Measurements from ENCODE around the gene ATG16L2. TPM values are rescaled to one million over a fixed set of nuclear protein-coding genes. Genes with fewer than 3 reads are reported as not detected.
A peak's percentile ranks its signal among the peaks of the same experiment; 100 is the strongest.

ATG16L2 gene
- polyA plus RNA-seq, 1 experiment, result 10.1 TPM

DNA sequence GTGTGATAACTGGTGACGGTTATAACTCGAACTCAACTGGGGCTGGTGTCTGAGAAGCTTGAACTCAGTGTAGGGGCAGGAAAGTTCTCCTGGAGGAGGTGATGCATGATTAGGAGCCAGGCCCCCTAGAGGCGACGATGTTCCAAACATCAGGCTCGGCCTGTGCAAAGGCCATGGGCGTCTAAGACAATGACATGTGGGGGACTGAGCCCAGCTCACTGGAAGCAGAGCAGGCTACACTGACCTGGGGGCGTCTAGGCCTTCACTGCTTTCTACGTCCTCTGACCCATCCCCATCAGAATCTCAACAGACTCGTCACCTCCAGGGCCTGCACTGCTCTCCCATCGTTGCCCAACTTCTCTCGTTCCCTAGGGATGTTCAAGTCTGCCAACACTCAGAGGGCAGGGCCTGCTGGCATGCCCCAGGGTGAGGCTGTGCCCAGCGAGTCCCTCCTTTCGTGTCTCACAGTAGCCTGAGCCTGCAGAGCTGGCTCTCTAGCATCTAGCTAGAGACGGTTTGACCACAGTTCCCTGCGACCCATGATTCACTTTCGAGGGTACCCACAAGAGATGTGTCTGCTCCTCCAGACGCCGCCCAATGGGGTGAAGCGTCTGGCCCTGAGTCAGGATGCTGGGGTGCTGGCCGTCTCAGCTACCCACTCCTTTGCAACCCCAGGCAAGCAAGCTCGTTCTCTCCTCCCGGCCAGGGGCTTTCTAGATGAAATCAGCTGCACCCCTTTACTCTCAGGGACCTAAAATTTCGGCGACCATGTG, 1.1 kb upstream of the ATG16L2 start:
- no peak for DNase-seq (ENCODE audit: low read depth)
- CTCF ChIA-PET, result interaction anchor here (0.6 to 2.8 kb wide), 24 partner anchors 10 to 496 kb away, joined by 3 to 40 read pairs (median 4); partner anchors contain the start of gene STARD10
- POLR2A ChIA-PET, result no interaction called here
- H3K36me3 ChIP-seq (ENCODE audit: control insufficient read depth, insufficient read depth, low read length), result peaks cover 4% of the 10 kb centered on the region
- peak overlapping the region; percentile 68 for H3K4me3 ChIP-seq (ENCODE audit: low read depth, low read length)
- no peaks in the 10 kb centered on the region for H3K27me3 ChIP-seq (ENCODE audit: control insufficient read depth, insufficient read depth, low read length)
- peak; percentile 86 for TF ChIP-seq CTCF (IDR thresholded peaks at IDR 0.05; ENCODE audit: insufficient read depth, low read depth, low read length)

DNA sequence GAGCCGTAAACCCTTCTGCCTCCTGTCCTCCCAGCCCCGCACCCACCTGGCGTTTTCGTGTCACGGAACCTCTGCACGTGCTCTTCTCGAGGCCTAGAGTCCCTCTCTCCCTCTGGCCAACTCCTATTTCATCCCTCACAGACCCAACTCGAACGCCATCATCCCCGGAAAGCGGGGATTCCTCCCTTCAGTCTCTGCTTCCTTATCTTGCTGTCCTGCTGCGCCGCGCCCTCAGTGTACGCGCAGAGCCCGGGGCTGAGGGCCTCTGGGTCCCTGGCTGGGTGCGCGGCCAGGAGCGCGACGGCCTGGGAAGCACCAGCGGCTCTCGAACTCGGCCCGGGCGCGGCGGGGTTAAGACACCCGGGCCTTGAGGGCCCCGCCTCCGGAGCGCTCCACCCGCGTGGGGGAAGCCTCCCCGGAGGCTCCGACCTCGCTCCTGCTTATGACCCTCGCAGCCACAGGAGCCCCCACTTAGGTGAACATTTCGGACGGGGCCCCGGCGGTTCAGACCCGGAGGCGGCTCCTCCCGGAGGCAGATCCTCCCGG, 398 bp upstream of the ATG16L2 start:
- POLR2A ChIA-PET, result no interaction called here
- CTCF ChIA-PET, result interaction anchor here (0.6 to 2.8 kb wide), 20 partner anchors 9 to 496 kb away, joined by 3 to 40 read pairs (median 4); partner anchors contain the start of gene STARD10
- no peak for DNase-seq (ENCODE audit: low read depth)
- no peak for TF ChIP-seq CTCF (IDR thresholded peaks at IDR 0.05; ENCODE audit: insufficient read depth, low read depth, low read length)
- H3K27me3 ChIP-seq (ENCODE audit: control insufficient read depth, insufficient read depth, low read length), result no peaks in the 10 kb centered on the region
- peak overlapping the region; percentile 68 for H3K4me3 ChIP-seq (ENCODE audit: low read depth, low read length)
- H3K36me3 ChIP-seq (ENCODE audit: control insufficient read depth, insufficient read depth, low read length), result peaks cover 8% of the 10 kb centered on the region

- Histone ChIP-seq H3K36me3 (ENCODE audit: control insufficient read depth, insufficient read depth, low read length) (peaks cover 8% of the 10 kb centered on the region), H3K27me3 (ENCODE audit: control insufficient read depth, insufficient read depth, low read length) (no peaks in the 10 kb centered on the region), H3K4me3 (ENCODE audit: low read depth, low read length) (peak overlapping the region; percentile 68)
- ChIA-PET POLR2A (no interaction called here), CTCF (interaction anchor here (1.2 to 1.6 kb wide), 7 partner anchors 12 to 474 kb away, joined by 3 to 6 read pairs (median 4); partner anchors contain the start of gene STARD10)
- no peak for DNase-seq (ENCODE audit: low read depth)
- no peak for TF ChIP-seq CTCF (IDR thresholded peaks at IDR 0.05; ENCODE audit: insufficient read depth, low read depth, low read length)
These were observed 953 bp downstream of the ATG16L2 start for GRCh38 chr11:72815110-72815618.

GRCh38 chr11:72816404-72816990, 2.3 kb downstream of the ATG16L2 start:
- CTCF ChIA-PET, result interaction anchor here (1.2 to 1.7 kb wide), 6 partner anchors 11 to 362 kb away, joined by 3 to 6 read pairs (median 4); partner anchors contain the start of gene STARD10
- POLR2A ChIA-PET, result no interaction called here
- peaks cover 12% of the 10 kb centered on the region for H3K36me3 ChIP-seq (ENCODE audit: control insufficient read depth, insufficient read depth, low read length)
- TF ChIP-seq CTCF (IDR thresholded peaks at IDR 0.05; ENCODE audit: insufficient read depth, low read depth, low read length), result no peak
- no peak for DNase-seq (ENCODE audit: low read depth)
- no peaks in the 10 kb centered on the region for H3K27me3 ChIP-seq (ENCODE audit: control insufficient read depth, insufficient read depth, low read length)
- H3K4me3 ChIP-seq (ENCODE audit: low read depth, low read length), result no peak overlapping the region

DNA sequence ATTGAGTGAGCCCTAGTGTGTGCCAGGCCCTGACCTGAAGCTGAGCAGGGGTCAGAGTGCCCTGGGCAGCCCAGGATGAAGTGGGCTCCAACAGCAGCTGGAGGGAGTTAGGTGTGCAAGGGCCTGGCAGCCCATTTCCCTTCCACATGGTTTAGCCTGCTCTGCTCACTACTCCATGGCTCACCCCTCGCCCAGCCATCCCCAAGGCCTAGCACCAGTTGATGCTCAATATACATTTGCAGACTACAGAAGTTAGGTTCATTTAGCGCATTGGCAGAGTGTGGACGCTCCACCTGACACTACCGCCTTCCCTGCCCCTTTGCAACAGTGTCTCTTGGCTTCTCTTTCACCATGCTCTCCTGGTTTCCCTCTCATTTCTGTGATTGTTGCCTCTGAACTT, 3.8 kb downstream of the ATG16L2 start:
- H3K27me3 ChIP-seq (ENCODE audit: control insufficient read depth, insufficient read depth, low read length), result no peaks in the 10 kb centered on the region
- CTCF ChIA-PET, result interaction anchor here (1.1 to 1.2 kb wide), 2 partner anchors 93 to 134 kb away, joined by 3 read pairs; no protein-coding TSS in a partner anchor
- no peak for TF ChIP-seq CTCF (IDR thresholded peaks at IDR 0.05; ENCODE audit: insufficient read depth, low read depth, low read length)
- H3K4me3 ChIP-seq (ENCODE audit: low read depth, low read length), result no peak overlapping the region
- peaks cover 12% of the 10 kb centered on the region for H3K36me3 ChIP-seq (ENCODE audit: control insufficient read depth, insufficient read depth, low read length)
- POLR2A ChIA-PET, result interaction anchor here (0.6 kb wide), 1 partner anchor 93 kb away, joined by 3 read pairs; no protein-coding TSS in a partner anchor
- DNase-seq (ENCODE audit: low read depth), result no peak
